Spleen (tissue), 7 donors: ENCODE results near the gene CDC25C.

Source experiments
- POLR2AphosphoS5 ChIP-seq, 3 donors: sonication (generic); formaldehyde crosslinking; IDR thresholded peaks; one replicate each; pipeline ENCODE4 v1.5.1; 2017; ENCODE audit warnings: antibody characterized with exemption in 3 of 3
- TF ChIP-seq, protein P1 (sequence below), 11 experiments: fragments of 200-600 bp in 7 of 11; fragments of 450-650 bp in 4 of 11; sonication (generic) in 4 of 11; IDR thresholded peaks in 8 of 11; conservative IDR thresholded peaks in 3 of 11; 1 replicate in 7 of 11; 2 replicates in 4 of 11; pipeline versions ENCODE4 v1.4.0 to v1.8.0; 2016 to 2021; ENCODE audit warnings: antibody characterized with exemption in 11 of 11, inconsistent platforms in 4 of 11, mild to moderate bottlenecking in 1 of 11
- donor health status: DM: no; HTN: no; CAD: no; lungs with moderate emphysema.
- donor health status: DM: no; HTN: no; CAD: no.
- donor health status: DM: no; HTN: no; CAD: no.

DNA sequence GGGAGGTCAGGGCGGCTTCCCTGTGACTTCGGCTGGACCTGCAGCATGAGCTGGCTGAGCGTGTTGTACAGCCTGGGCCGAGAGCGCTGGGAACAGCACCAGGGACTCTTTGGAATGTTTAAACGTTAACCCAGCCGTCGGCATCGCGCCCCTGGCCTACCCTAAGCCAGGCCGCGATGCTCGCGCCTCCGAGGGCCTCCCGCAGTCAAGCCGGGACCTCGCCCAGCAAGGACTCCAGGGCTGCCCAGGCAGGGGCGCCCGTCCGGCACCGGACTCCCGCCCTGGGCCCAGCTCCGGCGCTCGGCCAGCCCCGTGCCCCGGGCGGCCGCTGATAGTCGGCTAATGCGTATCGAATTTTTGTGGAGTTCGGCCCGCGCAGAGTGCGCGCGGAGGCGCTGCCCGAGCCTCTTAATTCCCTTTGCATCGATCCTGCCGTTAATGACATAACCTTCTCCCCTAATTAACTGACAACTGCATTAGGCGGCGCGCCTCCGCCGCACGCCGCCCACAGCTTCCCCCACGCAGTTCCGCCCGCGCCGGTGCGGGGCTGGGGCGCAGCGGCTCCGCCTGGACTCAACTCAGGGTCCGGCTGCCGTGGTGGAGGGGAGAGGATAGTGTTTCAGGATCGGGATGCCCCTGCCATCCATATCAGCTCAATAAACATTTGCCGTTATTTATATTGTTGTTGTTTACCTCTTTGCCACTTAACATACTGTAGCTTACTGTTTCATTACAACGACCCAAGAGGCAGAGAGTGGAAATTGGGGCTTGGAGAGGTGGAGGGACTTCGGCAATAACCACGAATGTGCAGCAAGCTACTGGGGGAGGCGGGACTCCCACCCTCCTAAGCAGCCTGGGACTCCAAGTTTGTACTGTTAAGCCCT lies 89.7 kb downstream of the CDC25C start:
- peak in 1 of 3 donors; percentile 46 for TF ChIP-seq POLR2AphosphoS5 (IDR thresholded peaks at IDR 0.05)
- TF ChIP-seq, protein P1, sequence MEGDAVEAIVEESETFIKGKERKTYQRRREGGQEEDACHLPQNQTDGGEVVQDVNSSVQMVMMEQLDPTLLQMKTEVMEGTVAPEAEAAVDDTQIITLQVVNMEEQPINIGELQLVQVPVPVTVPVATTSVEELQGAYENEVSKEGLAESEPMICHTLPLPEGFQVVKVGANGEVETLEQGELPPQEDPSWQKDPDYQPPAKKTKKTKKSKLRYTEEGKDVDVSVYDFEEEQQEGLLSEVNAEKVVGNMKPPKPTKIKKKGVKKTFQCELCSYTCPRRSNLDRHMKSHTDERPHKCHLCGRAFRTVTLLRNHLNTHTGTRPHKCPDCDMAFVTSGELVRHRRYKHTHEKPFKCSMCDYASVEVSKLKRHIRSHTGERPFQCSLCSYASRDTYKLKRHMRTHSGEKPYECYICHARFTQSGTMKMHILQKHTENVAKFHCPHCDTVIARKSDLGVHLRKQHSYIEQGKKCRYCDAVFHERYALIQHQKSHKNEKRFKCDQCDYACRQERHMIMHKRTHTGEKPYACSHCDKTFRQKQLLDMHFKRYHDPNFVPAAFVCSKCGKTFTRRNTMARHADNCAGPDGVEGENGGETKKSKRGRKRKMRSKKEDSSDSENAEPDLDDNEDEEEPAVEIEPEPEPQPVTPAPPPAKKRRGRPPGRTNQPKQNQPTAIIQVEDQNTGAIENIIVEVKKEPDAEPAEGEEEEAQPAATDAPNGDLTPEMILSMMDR (IDR thresholded peaks at IDR 0.05 in 8 of 11, conservative IDR thresholded peaks at IDR 0.05 in 3 of 11), result no peak
